GM12892 (cell line): Measurements from ENCODE around the gene TBX19.
A peak's percentile ranks its signal among the peaks of the same experiment; 100 is the strongest.

ENCODE experiments used
- DNase-seq: peaks from one replicate; pipeline ENCODE4 v3.0.0; 2011; ENCODE audit not compliant: insufficient read length
- FAIRE-seq: peaks from 2 replicates; lab custom pipeline; 2011; peaks lifted over from hg19 to GRCh38; lab: Jason Lieb, UNC
- POLR2A ChIP-seq: IDR thresholded peaks from 2 replicates; pipeline ENCODE4 v1.6.1; 2011; ENCODE audit warnings: low read depth, low read length, control low read depth
- POLR2AphosphoS5 ChIP-seq: IDR thresholded peaks from 2 replicates; pipeline ENCODE4 v1.6.1; 2011; ENCODE audit warnings: low read depth, low read length, control low read depth
- TAF1 ChIP-seq: IDR thresholded peaks from 2 replicates; pipeline ENCODE4 v1.6.1; 2011; ENCODE audit warnings: low read depth, mild to moderate bottlenecking, control low read depth, low read length, borderline replicate concordance

Gene TBX19

DNA sequence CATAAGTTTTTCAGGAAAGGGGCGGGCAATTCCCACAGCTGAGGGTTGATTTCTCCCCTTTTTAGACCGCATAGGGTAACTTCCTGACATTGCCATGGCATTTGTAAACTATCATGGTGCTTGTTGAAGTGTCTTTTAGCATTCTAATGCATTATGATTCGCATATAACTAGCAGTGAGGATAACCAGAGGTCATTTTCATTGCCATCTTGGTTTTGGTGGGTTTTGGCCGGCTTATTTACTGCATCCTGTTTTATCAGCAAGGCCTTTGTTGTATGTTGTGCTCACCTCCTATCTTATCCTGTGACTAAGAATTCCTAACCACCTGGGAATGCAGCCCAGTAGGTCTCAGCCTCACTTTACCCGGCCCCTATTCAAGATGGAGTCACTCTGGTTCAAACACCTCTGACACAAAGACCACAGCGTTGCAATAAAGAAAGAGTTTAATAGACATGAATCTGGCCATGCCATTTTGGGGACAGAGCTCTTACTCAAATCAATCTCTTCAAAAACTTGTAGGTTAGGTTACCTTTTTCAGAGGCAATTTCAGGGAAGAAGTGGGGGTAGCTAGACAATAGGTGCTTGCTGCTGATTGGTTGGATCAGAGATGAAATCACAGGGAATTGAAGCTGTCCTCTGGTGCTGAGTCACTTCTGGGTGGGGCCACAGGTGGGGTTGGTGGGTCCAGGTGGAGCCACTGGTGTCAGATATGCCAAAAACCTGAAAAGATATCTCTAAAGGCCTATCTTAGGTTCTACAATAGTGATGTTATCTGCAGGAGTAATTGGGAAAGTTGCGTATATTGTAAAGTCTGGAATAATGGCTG, 23.3 kb downstream of the TBX19 start:
- FAIRE-seq, result no peak

DNA sequence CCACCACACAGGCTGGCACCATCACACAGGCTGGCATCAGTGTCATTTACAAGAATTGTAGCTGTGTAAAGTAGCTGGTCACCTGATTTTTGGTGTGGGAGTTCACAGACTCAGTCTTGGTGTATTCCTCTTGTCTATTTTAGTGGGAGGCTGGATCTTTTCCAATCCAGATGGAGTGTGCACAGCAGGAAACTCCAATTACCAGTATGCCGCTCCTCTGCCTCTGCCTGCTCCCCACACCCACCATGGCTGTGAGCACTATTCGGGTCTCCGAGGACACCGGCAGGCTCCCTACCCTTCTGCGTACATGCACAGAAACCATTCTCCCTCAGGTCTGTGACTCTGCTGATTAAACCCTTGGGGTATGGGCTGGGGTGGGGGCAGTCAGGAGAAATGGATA, 24.2 kb downstream of the TBX19 start:
- DNase-seq (no peak), FAIRE-seq (no peak)
- no peak for TF ChIP-seq TAF1
- TF ChIP-seq POLR2AphosphoS5, result no peak
- no peak for TF ChIP-seq POLR2A

More for the DNA sequence above, 23.3 kb downstream of the TBX19 start:
- no peak for DNase-seq
- TF ChIP-seq POLR2A, result no peak
- no peak for TF ChIP-seq POLR2AphosphoS5
- TF ChIP-seq TAF1, result no peak

DNA sequence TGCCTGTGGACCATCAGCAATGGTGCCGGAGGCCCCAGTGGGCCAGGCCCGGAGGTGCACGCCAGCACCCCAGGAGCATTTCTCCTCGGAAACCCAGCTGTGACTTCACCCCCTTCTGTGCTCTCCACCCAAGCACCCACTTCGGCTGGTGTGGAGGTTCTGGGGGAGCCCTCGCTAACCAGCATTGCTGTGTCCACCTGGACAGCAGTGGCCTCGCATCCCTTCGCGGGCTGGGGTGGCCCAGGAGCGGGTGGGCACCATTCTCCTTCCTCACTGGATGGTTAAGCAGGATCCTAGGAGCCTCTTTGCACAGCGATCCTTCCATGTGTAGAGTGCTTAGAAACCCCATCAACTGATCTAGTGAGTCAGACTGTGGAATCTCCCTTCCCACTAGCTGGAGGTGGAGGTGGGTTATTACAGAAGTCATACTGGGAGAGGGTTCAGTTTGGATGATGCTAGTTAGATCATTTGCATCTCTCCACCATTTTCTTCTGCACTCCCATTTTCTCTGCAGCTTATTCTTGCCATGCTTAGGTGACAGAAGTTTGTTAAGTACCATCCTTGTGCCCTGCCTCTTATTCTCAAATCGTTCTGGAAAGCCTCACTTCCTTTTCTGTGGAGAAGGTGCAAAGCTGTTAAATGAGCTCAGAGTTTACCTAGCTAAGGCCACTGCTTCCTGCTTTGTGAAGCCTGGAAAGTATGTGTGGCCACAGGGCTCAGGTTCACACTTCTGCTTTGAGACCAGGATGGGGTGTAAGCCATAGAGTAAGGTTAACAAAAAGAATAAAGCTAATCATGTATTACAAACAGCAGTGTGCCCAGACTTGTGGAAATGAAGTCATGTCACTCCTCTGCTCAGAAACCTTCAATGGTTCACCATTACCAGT, 32.3 kb downstream of the TBX19 start:
- FAIRE-seq, result no peak
- TF ChIP-seq TAF1 (no peak), POLR2A (no peak), POLR2AphosphoS5 (no peak)
- no peak for DNase-seq

DNA sequence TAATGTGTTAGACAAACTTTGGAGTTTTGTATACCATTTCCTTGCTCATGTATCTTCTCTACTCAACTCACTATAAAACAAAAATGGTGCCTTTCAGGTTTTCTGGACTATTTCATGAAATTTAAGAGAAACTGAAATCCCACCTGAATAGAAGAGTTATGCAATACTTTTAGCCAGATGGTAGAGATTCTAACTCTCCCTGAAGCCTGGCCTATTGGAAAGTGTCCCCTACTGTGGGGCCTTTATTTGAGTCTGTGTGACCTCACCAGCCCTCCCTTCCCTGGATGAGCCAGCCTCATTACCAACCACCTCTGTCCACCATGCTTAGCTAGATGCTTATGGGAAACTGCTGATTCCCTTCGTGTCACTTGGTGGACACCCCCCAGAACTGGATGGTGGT, 35.5 kb downstream of the TBX19 start:
- TF ChIP-seq TAF1 (no peak), POLR2A (no peak), POLR2AphosphoS5 (no peak)
- no peak for DNase-seq
- FAIRE-seq, result no peak

DNA sequence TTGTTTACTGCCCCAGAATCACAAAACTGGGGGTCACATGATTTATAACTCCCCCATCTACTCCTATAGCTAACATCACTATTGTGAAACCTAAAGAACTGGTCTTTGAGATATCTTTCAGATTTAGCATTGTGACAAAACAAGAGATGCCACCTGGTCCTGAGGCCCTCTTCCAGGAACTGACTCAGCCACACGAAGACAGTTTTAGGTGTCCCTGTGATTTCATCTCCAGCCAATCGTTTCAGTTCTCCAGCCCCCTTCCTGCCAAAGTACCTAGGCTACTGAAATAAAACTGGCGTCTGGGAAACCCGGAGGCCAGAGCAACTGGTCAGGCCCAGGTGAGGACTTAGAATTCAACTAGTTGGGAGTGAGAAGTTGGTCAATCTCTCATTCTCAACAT, 36.6 kb downstream of the TBX19 start:
- no peak for FAIRE-seq
- TF ChIP-seq POLR2A, result no peak

DNA sequence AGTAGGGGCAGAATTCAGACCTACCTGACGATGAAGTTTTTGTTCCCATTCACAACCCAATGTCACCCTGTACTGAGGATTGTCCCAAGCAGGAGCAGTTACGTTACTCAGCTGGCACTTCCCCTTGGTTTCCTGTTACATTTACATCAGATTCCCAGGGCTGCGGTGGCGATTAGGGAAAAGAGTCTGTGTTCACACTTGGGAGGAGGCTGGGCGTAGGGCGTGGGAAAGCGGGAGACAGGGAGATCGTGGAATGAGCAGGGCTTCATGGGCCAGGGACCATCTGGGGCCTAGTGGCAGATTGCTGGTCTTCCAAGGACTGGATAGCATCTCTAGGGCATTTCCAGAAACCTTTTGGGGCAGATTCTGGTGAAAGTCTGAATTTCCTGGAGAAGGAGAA, 39.0 kb downstream of the TBX19 start:
- FAIRE-seq (no peak), DNase-seq (no peak)
- TF ChIP-seq POLR2AphosphoS5 (no peak), TAF1 (no peak), POLR2A (no peak)

More for the DNA sequence above, 36.6 kb downstream of the TBX19 start:
- DNase-seq, result no peak

DNA sequence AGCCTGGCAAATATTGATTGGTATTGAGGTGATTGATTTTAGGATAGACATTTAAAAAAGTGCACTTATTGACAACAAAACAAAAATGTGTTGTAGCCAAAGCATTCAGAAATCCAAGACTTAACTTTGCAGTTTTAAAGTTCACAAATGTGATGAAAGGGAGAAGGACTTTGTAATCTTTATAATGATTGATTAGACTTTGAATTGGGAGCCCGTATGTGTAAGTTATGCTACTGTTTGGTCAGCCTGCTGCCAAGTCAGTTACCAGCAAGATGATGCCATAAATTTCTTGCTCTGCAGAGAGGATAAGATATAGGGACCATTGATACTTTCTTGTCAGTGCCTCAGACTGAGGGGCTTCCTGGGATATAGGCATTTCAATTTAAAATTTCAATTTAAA, 39.5 kb downstream of the TBX19 start:
- FAIRE-seq, result no peak
- no peak for DNase-seq
- TF ChIP-seq POLR2AphosphoS5 (no peak), POLR2A (no peak), TAF1 (no peak)

DNA sequence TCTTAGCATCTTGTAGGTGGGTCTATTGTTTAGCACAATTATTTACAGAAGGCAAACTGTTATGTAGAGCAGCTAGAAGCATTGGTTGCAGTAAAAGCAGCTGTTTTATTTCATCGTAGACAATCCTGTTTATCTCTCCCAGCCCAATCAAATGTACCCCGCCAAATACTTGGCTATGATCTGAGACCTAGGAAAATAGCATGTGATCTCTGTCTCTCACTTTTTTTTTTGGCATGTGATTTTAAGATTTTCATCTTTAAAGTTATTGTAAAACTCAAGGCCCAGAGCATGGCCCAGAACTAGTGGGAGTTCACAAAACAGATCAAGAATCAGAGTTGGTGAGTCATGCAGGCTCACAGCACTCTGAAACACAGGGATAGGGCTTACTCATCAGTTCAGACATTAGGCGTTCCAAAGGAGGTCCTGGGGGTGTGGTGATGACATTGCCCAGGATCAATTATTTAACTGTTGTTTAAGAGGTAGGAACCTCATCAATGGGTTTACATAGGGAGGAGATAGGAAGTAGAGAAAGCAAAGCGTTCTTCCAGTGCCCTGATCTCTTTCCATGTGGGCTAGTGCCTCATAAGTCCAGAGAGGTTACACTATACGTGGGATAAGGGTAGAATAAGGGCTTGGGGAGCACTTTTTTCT, 40.2 kb downstream of the TBX19 start:
- TF ChIP-seq POLR2A, result no peak
- no peak for TF ChIP-seq POLR2AphosphoS5
- no peak for TF ChIP-seq TAF1
- FAIRE-seq, result no peak
- DNase-seq, result no peak

DNA sequence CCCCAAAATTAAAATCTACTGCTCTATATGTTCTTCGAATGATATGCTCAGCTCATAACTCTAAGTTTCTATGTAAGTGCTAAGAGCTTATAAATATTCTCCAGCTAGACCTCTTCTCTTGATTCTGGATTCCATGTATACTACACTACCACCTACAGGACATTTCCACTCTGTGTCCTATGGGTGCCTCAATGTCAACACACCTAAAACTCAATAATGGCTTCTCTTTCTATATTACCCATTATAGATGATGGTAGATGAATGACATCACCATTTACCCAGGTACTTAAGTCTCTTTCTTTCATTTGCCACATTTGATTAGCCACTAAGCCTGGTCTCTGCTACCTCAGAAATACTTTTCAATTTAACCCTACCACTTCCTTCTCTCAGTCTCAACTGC, 41.3 kb downstream of the TBX19 start:
- FAIRE-seq, result peak; percentile 50
- TF ChIP-seq POLR2AphosphoS5, result no peak
- no peak for TF ChIP-seq POLR2A
- no peak for TF ChIP-seq TAF1
- DNase-seq, result no peak

DNA sequence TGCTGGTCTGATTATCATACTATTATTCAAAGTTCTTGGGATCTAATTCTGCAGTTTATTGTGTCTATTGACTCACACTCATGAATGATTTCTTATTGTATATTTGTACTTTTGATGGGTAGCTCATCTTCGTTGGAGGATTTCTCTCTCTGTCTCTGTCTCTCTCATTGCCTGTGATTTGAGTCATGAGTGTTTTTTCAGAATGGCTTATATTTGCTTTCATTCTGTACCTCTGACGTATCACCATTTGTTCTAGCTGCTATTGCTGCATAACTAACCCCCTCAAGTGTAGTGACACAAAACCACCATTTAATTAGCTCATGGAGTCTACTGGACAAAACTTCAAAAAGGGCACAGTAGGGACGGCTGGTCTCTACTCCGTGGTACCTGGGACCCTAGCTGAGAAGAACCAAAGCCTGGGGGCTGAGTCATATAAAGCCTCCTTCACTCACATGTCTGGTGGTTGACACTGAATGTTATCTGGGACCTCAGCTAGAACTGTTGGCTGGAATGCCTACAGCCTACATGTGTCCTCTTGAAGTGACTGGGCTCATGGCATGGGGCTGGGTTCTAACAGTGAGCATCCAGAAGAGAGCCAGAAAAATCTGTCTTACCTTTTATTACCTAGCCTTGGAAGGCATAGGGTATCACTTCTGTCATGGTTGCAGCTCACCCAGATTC, 44.2 kb downstream of the TBX19 start:
- no peak for DNase-seq
- TF ChIP-seq POLR2A, result no peak
- TF ChIP-seq TAF1, result no peak
- TF ChIP-seq POLR2AphosphoS5, result no peak
- no peak for FAIRE-seq

DNA sequence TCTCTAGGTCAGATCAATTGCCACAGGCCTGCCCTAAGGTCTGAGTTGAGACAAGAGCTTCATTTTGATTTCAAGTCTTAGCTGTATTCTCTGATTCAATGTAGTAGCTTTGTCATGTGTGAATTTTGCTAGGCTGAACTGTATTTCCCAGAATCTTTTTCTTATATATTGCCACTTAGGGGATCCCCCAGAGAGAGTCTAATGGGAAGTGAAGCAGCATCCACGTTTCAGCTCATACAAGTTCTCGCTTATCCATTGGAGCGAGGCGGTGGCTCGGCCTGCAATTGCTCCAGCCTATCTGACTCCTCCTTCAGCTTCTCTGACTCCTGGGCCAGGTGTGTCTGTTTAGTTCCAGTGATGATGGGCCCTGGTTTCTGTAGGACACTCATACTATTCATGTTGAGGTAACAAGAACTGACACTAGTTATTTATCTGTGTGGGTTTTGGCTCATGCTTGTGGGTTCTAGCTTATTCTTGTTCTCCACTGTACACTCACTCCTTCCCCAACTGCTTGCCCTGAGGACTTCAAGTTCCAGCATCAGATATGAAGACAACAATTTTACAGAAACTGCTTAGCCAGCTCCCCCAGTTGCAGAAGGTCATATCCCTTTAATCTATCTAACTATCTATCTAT, 48.2 kb downstream of the TBX19 start:
- FAIRE-seq, result no peak
- TF ChIP-seq TAF1 (no peak), POLR2AphosphoS5 (no peak), POLR2A (no peak)
- no peak for DNase-seq
